K562 (cell line): ENCODE measurements around the gene CTDSP1. TPM values are rescaled to one million over a fixed set of nuclear protein-coding genes. Genes with fewer than 3 reads are reported as not detected.

ENCODE experiments used
- ATAC-seq: fragments of 200-7000 bp; cut with Tn5 transposase; 3 replicates; pipeline ENCODE4 v1.9.1; 2020; ENCODE audit warnings: moderate library complexity
- BruUV-seq: library from RNA; stranded (reverse); fragments of 400-500 nt; replicated peaks from 2 replicates; lab custom pipeline; 2021; lab: Mats Ljungman, UMichigan
- CTCF ChIA-PET: fragments of 300-600 bp; formaldehyde crosslinking; extraction: SDS; loops from one replicate; lab custom pipeline; 2021; ENCODE audit warnings: low intra/inter-chr PET ratio; lab: Yijun Ruan, JAX
- POLR2A ChIA-PET: fragments of 300-600, 350-650 bp; sonication (Branson Sonifier 250); formaldehyde crosslinking; extraction: SDS; loops from one replicate; lab custom pipeline; 2021; ENCODE audit warnings: antibody characterized with exemption, inconsistent platforms; lab: Yijun Ruan, JAX
- DNase-seq, 4 experiments: peaks; one replicate each; pipeline versions ENCODE4 v3.0.0 to v3.0.0-alpha.2; 2011 to 2018; ENCODE audit warnings: low spot score in 3 of 4, mixed read lengths in 3 of 4; ENCODE audit errors: extremely low read depth in 1 of 4
- FAIRE-seq: peaks from 2 replicates; lab custom pipeline; 2011; peaks lifted over from hg19 to GRCh38; lab: Jason Lieb, UNC
- H2AFZ ChIP-seq: 2 replicates; pipeline ENCODE4 v1.6.0; 2011; ENCODE audit warnings: low read depth, low read length, control low read depth, inconsistent platforms
- H3K27ac ChIP-seq: fragments of 200-600 bp; 3 replicates; pipeline ENCODE4 v1.8.0; 2011; ENCODE audit warnings: low read depth, mild to moderate bottlenecking, control low read depth, inconsistent platforms, low read length, moderate library complexity, mixed read lengths; ENCODE audit errors: extremely low read depth
- H3K27me3 ChIP-seq, 2 experiments: fragments of 300-600 bp in 1 of 2; 2 replicates in 1 of 2; 3 replicates in 1 of 2; pipeline versions ENCODE4 v1.6.0 to v1.8.0; 2011; ENCODE audit warnings: inconsistent platforms in 2 of 2, low read length in 2 of 2, mild to moderate bottlenecking in 1 of 2, mixed read lengths in 1 of 2, moderate library complexity in 1 of 2; ENCODE audit not compliant: control insufficient read depth in 2 of 2, insufficient read depth in 2 of 2
- H3K36me3 ChIP-seq: fragments of 300-600 bp; 3 replicates; pipeline ENCODE4 v1.8.0; 2011; ENCODE audit warnings: mild to moderate bottlenecking, low read length, inconsistent platforms; ENCODE audit not compliant: control insufficient read depth, insufficient read depth
- H3K4me1 ChIP-seq, 2 experiments: fragments of 200-600 bp in 1 of 2; replicated peaks in 1 of 2; 2 replicates in 1 of 2; 3 replicates in 1 of 2; pipeline versions ENCODE4 v1.5.1 to v1.8.0; 2011; ENCODE audit warnings: inconsistent platforms in 2 of 2, low read length in 2 of 2, mild to moderate bottlenecking in 1 of 2, mixed read lengths in 1 of 2, moderate library complexity in 1 of 2; ENCODE audit not compliant: control insufficient read depth in 2 of 2, insufficient read depth in 2 of 2
- H3K4me2 ChIP-seq: 2 replicates; pipeline ENCODE4 v1.6.1; 2011; ENCODE audit warnings: low read length, control low read depth, inconsistent platforms, mixed read lengths; ENCODE audit not compliant: insufficient read depth
- H3K4me3 ChIP-seq: fragments of 200-600 bp; sonication (generic), shearing (Covaris generic); 2 replicates; pipeline ENCODE4 v1.5.1; 2016; ENCODE audit warnings: control low read depth, inconsistent platforms
- H3K79me2 ChIP-seq: fragments of 200-600 bp; 3 replicates; pipeline ENCODE4 v1.8.0; 2011; ENCODE audit warnings: low read length, inconsistent platforms; ENCODE audit not compliant: control insufficient read depth, insufficient read depth
- H3K9ac ChIP-seq, 2 experiments: 2 replicates each; pipeline versions ENCODE4 v1.6.0 to v1.6.1; 2011; ENCODE audit warnings: low read depth in 2 of 2, low read length in 2 of 2, control low read depth in 1 of 2, inconsistent platforms in 1 of 2, mild to moderate bottlenecking in 1 of 2, mixed read lengths in 1 of 2; ENCODE audit not compliant: insufficient read depth in 1 of 2
- H3K9me1 ChIP-seq: one replicate; pipeline ENCODE4 v1.6.0; 2011; ENCODE audit warnings: inconsistent platforms, mild to moderate bottlenecking, low read length, moderate library complexity; ENCODE audit not compliant: control insufficient read depth, insufficient read depth
- H3K9me3 ChIP-seq: replicated peaks from 2 replicates; pipeline ENCODE4 v1.5.1; 2011; ENCODE audit warnings: low read depth, low read length, inconsistent platforms; ENCODE audit not compliant: control insufficient read depth, insufficient read depth
- H4K20me1 ChIP-seq: replicated peaks from 2 replicates; pipeline ENCODE4 v1.6.1; 2011; ENCODE audit warnings: low read length, inconsistent platforms, mixed read lengths; ENCODE audit not compliant: control insufficient read depth, insufficient read depth
- CHD1 ChIP-seq: fragments of 200-600 bp; sonication (generic); IDR thresholded peaks from one replicate; pipeline ENCODE4 v1.6.1; 2012; ENCODE audit warnings: mild to moderate bottlenecking, moderate library complexity, low read length, inconsistent platforms
- CREB1 ChIP-seq, 2 experiments: sonication (generic) in 1 of 2; formaldehyde crosslinking in 1 of 2; IDR thresholded peaks; 2 replicates each; pipeline versions ENCODE4 v1.6.1 to v1.8.0; 2012 to 2022; ENCODE audit warnings: inconsistent platforms in 1 of 2, mild to moderate bottlenecking in 1 of 2, missing genetic modification reagents in 1 of 2, moderate library complexity in 1 of 2
- E2F6 ChIP-seq, 2 experiments: IDR thresholded peaks; 2 replicates each; pipeline ENCODE4 v1.6.1; 2011; ENCODE audit warnings: borderline replicate concordance in 1 of 2, control low read depth in 1 of 2, low read depth in 1 of 2, low read length in 1 of 2, mild to moderate bottlenecking in 1 of 2, mixed read lengths in 1 of 2, moderate library complexity in 1 of 2; ENCODE audit not compliant: insufficient read depth in 1 of 2, insufficient read length in 1 of 2, poor library complexity in 1 of 2, severe bottlenecking in 1 of 2; ENCODE audit errors: extremely low read depth in 1 of 2
- ETV6 ChIP-seq, 3 experiments: fragments of 150-350 bp in 1 of 3; sonication (generic) in 1 of 3; formaldehyde crosslinking in 1 of 3; IDR thresholded peaks; 2 replicates each; pipeline versions ENCODE4 v1.6.1 to v1.8.0; 2014 to 2022; ENCODE audit warnings: borderline replicate concordance in 2 of 3, low read depth in 2 of 3, antibody characterized with exemption in 1 of 3, low read length in 1 of 3, mild to moderate bottlenecking in 1 of 3, missing genetic modification reagents in 1 of 3
- KAT7 ChIP-seq: sonication (generic); formaldehyde crosslinking; IDR thresholded peaks from 2 replicates; pipeline ENCODE4 v1.8.0; 2022; ENCODE audit warnings: missing genetic modification reagents, mild to moderate bottlenecking, borderline replicate concordance
- MAFG ChIP-seq: fragments of 450-650 bp; conservative IDR thresholded peaks from 2 replicates; pipeline ENCODE4 v1.6.1; 2016; ENCODE audit warnings: missing genetic modification characterization, missing compliant biosample characterization
- PHB ChIP-seq: fragments of 250-450 bp; sonication (Bioruptor Pico); IDR thresholded peaks from 2 replicates; pipeline ENCODE4 v1.5.0; 2021
- TAF1 ChIP-seq: IDR thresholded peaks from 2 replicates; pipeline ENCODE4 v1.6.1; 2011; ENCODE audit warnings: mild to moderate bottlenecking, low read length, moderate library complexity; ENCODE audit not compliant: insufficient read depth, control insufficient read depth, severe bottlenecking; ENCODE audit errors: extremely low read depth
- ZBTB43 ChIP-seq: sonication (generic); formaldehyde crosslinking; IDR thresholded peaks from 2 replicates; pipeline ENCODE4 v1.8.0; 2023; ENCODE audit warnings: mild to moderate bottlenecking, missing genetic modification reagents
- WGBS: fragments of 100-300 bp; shearing (Covaris generic); methylation state at CpG from one replicate; pipeline ENCODE4 v1.1.6; 2016; ENCODE audit warnings: low coverage, mixed read lengths; ENCODE audit not compliant: insufficient coverage; ENCODE audit errors: missing lambda C conversion rate; 5-methylcytosine and 5-hydroxymethylcytosine counted together
- in situ Hi-C: fragments of 300-500 bp; cut with MboI; formaldehyde crosslinking; loops from 4 replicates; pipeline ENCODE4 v1.15.0; 2018; ENCODE audit warnings: inconsistent platforms, mixed read lengths
- intact Hi-C: fragments of 100-400 bp; cut with micrococcal nuclease; formaldehyde crosslinking; loops from 2 replicates; pipeline ENCODE4 v1.14.2; 2022
- polyA plus RNA-seq, 8 experiments: library from polyadenylated mRNA; depleted of rRNA in 4 of 8; stranded (reverse) in 5 of 8; unstranded in 3 of 8; fragments of >200 nt; fragmentation: Nextera tagmentation in 2 of 8; fragmentation: Illumina TruSeq in 1 of 8; extraction: Ambion mirVana in 2 of 8; extraction: Trizol in 1 of 8; gene quantifications; 2 replicates each; pipeline versions ENCODE4 v1.2.1 to v1.2.3, GENCODE V29; 2011 to 2014; ENCODE audit warnings: inconsistent platforms in 1 of 8, missing spikeins in 1 of 8
- total RNA-seq, 7 experiments: library from RNA; depleted of rRNA in 6 of 7; stranded (reverse); fragments of >200 nt in 6 of 7; fragmentation: Illumina TruSeq in 2 of 7; extraction: Trizol in 2 of 7; gene quantifications; 2 replicates each; pipeline versions ENCODE4 v1.2.1 to v1.2.3, GENCODE V29; 2011 to 2021; ENCODE audit warnings: low replicate concordance in 1 of 7
- TF ChIP-seq, protein P1 (sequence below): fragments of 250-450 bp; sonication (Bioruptor Pico); IDR thresholded peaks from 2 replicates; pipeline ENCODE4 v1.4.0; 2020; ENCODE audit warnings: mild to moderate bottlenecking, moderate library complexity

The CTDSP1 gene
- total and polyA plus RNA-seq, 9 of the 15 experiments (the other 6 are each of a cell fraction or from before 2014, with no cell fraction given), result 2.4 to 74.8 (median 45.8) TPM

DNA sequence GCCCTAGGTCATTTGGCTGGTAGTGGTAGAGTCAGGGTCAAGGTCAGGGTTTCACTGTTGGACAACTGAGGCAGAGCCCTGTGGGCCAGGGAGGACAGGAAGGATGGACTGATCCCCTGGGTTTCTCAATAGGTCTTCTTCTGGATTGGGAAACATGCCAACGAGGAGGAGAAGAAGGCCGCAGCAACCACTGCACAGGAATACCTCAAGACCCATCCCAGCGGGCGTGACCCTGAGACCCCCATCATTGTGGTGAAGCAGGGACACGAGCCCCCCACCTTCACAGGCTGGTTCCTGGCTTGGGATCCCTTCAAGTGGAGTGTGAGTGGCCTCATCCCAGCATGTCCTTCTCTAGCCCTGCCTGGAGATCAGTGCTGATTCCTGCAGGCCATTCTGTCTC is 37.3 kb downstream of the CTDSP1 start:
- Histone ChIP-seq H3K27ac (no peak overlapping the region), H3K4me2 (no peak overlapping the region), H3K9me3 (no peaks in the 10 kb centered on the region), H3K27me3 (no peaks in the 10 kb centered on the region), H3K79me2 (no peaks in the 10 kb centered on the region), H3K9me1 (no peaks in the 10 kb centered on the region), H3K36me3 (no peaks in the 10 kb centered on the region), H2AFZ (no peak overlapping the region), H4K20me1 (no peaks in the 10 kb centered on the region), H3K4me3 (no peak overlapping the region), H3K9ac (no peak overlapping the region), H3K4me1 (no peaks in the 10 kb centered on the region; a peak in 2 of 5 replicates)
- 33% methylated on average over 3 of the region's 5 CpGs for WGBS
- intact Hi-C loops, result no loop called here
- BruUV-seq, result no TSS peak
- POLR2A ChIA-PET, result interaction anchor here (0.6 to 0.7 kb wide), 3 partner anchors 10 to 853 kb away, joined by 3 to 4 read pairs (median 4); no protein-coding TSS in a partner anchor
- DNase-seq (no peak), FAIRE-seq (no peak), ATAC-seq (no peak)
- in situ Hi-C loops, result no loop called here
- TF ChIP-seq KAT7 (CRISPR knock-in tag), result no peak
- no peak for TF ChIP-seq PHB
- no peak for TF ChIP-seq MAFG (tag)
- no peak for TF ChIP-seq ETV6 (IDR thresholded peaks at IDR 0.05; ENCODE audit: borderline replicate concordance in 1 of 2, low read depth in 2 of 2, low read length in 1 of 2)
- no peak for TF ChIP-seq ETV6 (CRISPR knock-in tag; IDR thresholded peaks at IDR 0.05; ENCODE audit: borderline replicate concordance)
- no peak for TF ChIP-seq CHD1
- no peak for TF ChIP-seq E2F6 (IDR thresholded peaks at IDR 0.05; ENCODE audit: borderline replicate concordance in 1 of 2, extremely low read depth in 1 of 2, insufficient read depth in 1 of 2, insufficient read length in 1 of 2, low read depth in 1 of 2, low read length in 1 of 2, poor library complexity in 1 of 2, severe bottlenecking in 1 of 2)
- no peak for TF ChIP-seq TAF1
- TF ChIP-seq CREB1 (IDR thresholded peaks at IDR 0.05), result no peak
- no peak for TF ChIP-seq CREB1 (CRISPR knock-in tag; IDR thresholded peaks at IDR 0.05)
- TF ChIP-seq, protein P1, sequence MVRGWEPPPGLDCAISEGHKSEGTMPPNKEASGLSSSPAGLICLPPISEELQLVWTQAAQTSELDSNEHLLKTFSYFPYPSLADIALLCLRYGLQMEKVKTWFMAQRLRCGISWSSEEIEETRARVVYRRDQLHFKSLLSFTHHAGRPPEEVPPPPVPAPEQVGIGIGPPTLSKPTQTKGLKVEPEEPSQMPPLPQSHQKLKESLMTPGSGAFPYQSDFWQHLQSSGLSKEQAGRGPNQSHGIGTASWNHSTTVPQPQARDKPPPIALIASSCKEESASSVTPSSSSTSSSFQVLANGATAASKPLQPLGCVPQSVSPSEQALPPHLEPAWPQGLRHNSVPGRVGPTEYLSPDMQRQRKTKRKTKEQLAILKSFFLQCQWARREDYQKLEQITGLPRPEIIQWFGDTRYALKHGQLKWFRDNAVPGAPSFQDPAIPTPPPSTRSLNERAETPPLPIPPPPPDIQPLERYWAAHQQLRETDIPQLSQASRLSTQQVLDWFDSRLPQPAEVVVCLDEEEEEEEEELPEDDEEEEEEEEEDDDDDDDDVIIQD (CRISPR knock-in tag), result no peak
- TF ChIP-seq ZBTB43 (CRISPR knock-in tag), result no peak
- CTCF ChIA-PET, result no interaction called here
